Activated naive CD8-positive, alpha-beta T cell treated with anti-CD3 and anti-CD28 coated beads, Interleukin-2, amount 50 U/mL, for 24 hours (primary cell): ENCODE measurements around the gene ZFHX3.

Experiments used
- ATAC-seq: fragments of 150-1000 bp; cut with Tn5 transposase; one replicate; pipeline ENCODE4 v1.10.0; 2021
- DNase-seq: peaks from one replicate; pipeline ENCODE4 v3.0.0; 2021
- H3K27ac Mint-ChIP-seq: one replicate; pipeline ENCODE4 v1.8.0; 2021; ENCODE audit warnings: mild to moderate bottlenecking, mixed read lengths
- H3K27me3 Mint-ChIP-seq: one replicate; pipeline ENCODE4 v1.8.0; 2021; ENCODE audit warnings: mixed read lengths
- H3K36me3 Mint-ChIP-seq: one replicate; pipeline ENCODE4 v1.8.0; 2021; ENCODE audit warnings: low read depth, mixed read lengths
- H3K4me1 Mint-ChIP-seq: one replicate; pipeline ENCODE4 v1.8.0; 2021; ENCODE audit warnings: mixed read lengths
- H3K4me3 Mint-ChIP-seq: one replicate; pipeline ENCODE4 v1.8.0; 2021; ENCODE audit warnings: mild to moderate bottlenecking, moderate library complexity, mixed read lengths
- H3K9me3 Mint-ChIP-seq: one replicate; pipeline ENCODE4 v1.8.0; 2021; ENCODE audit warnings: mixed read lengths

The ZFHX3 gene

GRCh38 chr16:73054498-73054812, 6.5 kb upstream of the ZFHX3 start:
- H3K4me3 Mint-ChIP-seq = no peak overlapping the region
- DNase-seq = no peak
- no peaks in the 10 kb centered on the region for H3K36me3 Mint-ChIP-seq
- no peak overlapping the region for H3K27ac Mint-ChIP-seq
- H3K9me3 Mint-ChIP-seq = no peaks in the 10 kb centered on the region
- no peak for ATAC-seq
- peaks cover 36% of the 10 kb centered on the region for H3K27me3 Mint-ChIP-seq
- H3K4me1 Mint-ChIP-seq = peaks cover 18% of the 10 kb centered on the region

DNA sequence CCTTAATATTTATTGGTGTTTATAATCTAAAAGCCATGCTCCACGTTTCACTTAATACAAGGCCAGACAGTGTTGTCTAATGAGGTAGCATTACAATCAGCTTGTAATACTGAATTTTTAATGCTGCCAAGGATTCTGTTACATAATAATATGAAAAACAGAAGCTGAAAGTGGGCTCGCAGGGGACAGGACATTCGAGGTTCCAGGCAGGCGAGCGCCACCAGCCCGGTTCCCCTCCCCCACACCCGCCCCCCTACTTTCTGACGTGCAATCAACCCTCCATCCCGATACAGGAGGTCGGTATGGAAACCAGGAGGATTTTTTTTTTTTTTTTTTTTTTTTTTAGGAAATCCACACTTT, 6.2 kb upstream of the ZFHX3 start:
- DNase-seq (no peak), ATAC-seq (no peak)
- Mint-ChIP-seq H3K9me3 (no peaks in the 10 kb centered on the region), H3K27me3 (peaks cover 35% of the 10 kb centered on the region), H3K27ac (no peak overlapping the region), H3K4me3 (no peak overlapping the region), H3K4me1 (peaks cover 17% of the 10 kb centered on the region), H3K36me3 (no peaks in the 10 kb centered on the region)

DNA sequence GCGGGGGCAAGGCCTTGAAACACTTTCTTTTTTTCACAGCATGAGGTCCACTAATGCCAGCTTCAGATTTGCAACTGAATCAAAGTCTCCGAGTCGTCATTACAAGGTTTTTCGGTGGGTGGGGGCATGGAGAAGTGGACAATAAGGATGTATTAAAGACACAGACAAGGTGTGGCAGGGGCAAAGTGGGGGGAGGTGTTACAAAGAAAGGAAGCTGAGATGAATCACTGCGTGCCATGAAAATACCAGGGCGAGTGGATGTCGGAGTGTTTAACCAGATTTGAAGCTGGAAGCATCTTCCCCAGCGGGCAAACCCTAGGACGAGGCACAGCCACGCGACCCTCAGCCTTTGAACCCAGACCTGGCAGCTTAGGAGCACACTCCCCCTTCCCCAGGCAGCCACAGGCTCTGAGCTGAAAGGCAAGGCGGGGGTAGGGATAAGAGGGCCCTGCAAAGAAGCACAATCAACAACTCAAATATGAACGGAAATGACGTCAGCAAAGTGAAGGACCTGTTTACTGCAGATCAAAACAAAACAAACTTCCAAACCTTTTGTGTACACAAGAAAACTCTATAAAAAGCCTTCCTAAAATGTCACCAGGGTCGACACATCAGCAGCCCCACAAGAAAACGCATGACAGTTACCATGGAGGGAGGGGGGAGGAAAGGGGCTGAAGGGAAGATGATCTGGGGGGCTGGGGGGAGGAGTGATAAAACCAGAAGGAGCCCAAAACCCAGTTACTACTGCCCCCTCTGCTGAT, 5.6 kb upstream of the ZFHX3 start:
- no peaks in the 10 kb centered on the region for H3K9me3 Mint-ChIP-seq
- H3K36me3 Mint-ChIP-seq = no peaks in the 10 kb centered on the region
- no peak for ATAC-seq
- H3K4me1 Mint-ChIP-seq = peaks cover 16% of the 10 kb centered on the region
- DNase-seq = no peak
- H3K4me3 Mint-ChIP-seq = no peak overlapping the region
- peaks cover 37% of the 10 kb centered on the region for H3K27me3 Mint-ChIP-seq
- H3K27ac Mint-ChIP-seq = no peak overlapping the region

GRCh38 chr16:73053038-73053363, 5.1 kb upstream of the ZFHX3 start:
- Mint-ChIP-seq H3K4me1 (peaks cover 17% of the 10 kb centered on the region), H3K27ac (no peak overlapping the region), H3K9me3 (no peaks in the 10 kb centered on the region), H3K27me3 (peaks cover 37% of the 10 kb centered on the region), H3K36me3 (no peaks in the 10 kb centered on the region), H3K4me3 (no peak overlapping the region)
- DNase-seq (no peak), ATAC-seq (no peak)

DNA sequence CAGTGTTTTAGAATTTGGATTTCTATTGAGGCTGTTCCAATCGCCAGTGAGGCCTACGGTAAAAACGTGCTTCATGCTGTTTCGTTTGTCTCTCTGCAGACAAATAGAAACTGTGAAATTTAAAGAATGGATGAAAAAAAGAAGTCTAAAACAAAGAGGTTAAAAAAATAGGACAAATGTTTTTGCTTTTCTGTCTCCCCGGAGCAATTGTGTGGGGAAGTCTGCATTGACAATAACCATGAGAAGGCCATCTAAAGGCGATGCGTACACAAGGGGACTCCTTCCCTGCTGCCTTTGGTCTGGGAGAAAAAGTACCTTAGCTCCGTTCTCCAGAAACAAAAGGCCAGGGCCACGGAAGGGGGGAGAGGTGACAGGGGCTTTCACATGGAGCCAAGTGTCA, 4.6 kb upstream of the ZFHX3 start:
- Mint-ChIP-seq H3K27me3 (peaks cover 37% of the 10 kb centered on the region), H3K9me3 (no peaks in the 10 kb centered on the region), H3K4me1 (peaks cover 17% of the 10 kb centered on the region), H3K27ac (no peak overlapping the region), H3K4me3 (no peak overlapping the region), H3K36me3 (no peaks in the 10 kb centered on the region)
- ATAC-seq = no peak
- DNase-seq = no peak

GRCh38 chr16:73051961-73052360, 4.0 kb upstream of the ZFHX3 start:
- Mint-ChIP-seq H3K36me3 (no peaks in the 10 kb centered on the region), H3K9me3 (no peaks in the 10 kb centered on the region), H3K4me1 (peaks cover 18% of the 10 kb centered on the region), H3K27me3 (peaks cover 38% of the 10 kb centered on the region), H3K4me3 (no peak overlapping the region), H3K27ac (no peak overlapping the region)
- DNase-seq = no peak
- ATAC-seq = no peak

DNA sequence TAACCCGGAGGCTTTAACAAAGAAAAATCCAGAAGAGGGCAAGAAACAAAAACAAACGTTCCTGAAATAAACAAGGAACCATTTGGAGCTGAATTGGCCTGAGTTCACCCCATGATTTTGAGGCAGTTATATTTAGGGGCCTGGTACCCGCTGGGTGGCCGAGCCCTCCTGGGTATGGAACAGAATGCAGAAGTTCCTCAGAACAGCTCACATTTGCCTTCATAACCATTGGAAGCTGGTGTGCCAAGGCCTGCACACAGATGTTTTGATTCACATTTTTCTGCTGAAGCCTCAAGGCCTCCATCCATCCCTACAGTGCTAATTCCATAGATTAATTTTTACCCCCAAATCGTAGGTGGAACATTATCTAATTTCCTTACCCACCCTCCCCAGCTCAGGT, 3.3 kb upstream of the ZFHX3 start:
- H3K36me3 Mint-ChIP-seq = no peaks in the 10 kb centered on the region
- DNase-seq (no peak), ATAC-seq (no peak)
- peaks cover 17% of the 10 kb centered on the region for H3K4me1 Mint-ChIP-seq
- H3K9me3 Mint-ChIP-seq = no peaks in the 10 kb centered on the region
- H3K27ac Mint-ChIP-seq = no peak overlapping the region
- peaks cover 38% of the 10 kb centered on the region for H3K27me3 Mint-ChIP-seq
- no peak overlapping the region for H3K4me3 Mint-ChIP-seq

GRCh38 chr16:73050201-73051099, 2.5 kb upstream of the ZFHX3 start:
- no peaks in the 10 kb centered on the region for H3K9me3 Mint-ChIP-seq
- no peak overlapping the region for H3K4me3 Mint-ChIP-seq
- DNase-seq (no peak), ATAC-seq (no peak)
- peaks cover 32% of the 10 kb centered on the region for H3K27me3 Mint-ChIP-seq
- H3K27ac Mint-ChIP-seq = no peak overlapping the region
- peaks cover 12% of the 10 kb centered on the region for H3K4me1 Mint-ChIP-seq
- no peaks in the 10 kb centered on the region for H3K36me3 Mint-ChIP-seq

- no peaks in the 10 kb centered on the region for H3K36me3 Mint-ChIP-seq
- peaks cover 8% of the 10 kb centered on the region for H3K4me1 Mint-ChIP-seq
- no peaks in the 10 kb centered on the region for H3K9me3 Mint-ChIP-seq
- ATAC-seq (no peak), DNase-seq (no peak)
- no peak overlapping the region for H3K27ac Mint-ChIP-seq
- H3K4me3 Mint-ChIP-seq = no peak overlapping the region
- H3K27me3 Mint-ChIP-seq = peaks cover 25% of the 10 kb centered on the region
These were observed 1.6 kb upstream of the ZFHX3 start for GRCh38 chr16:73049511-73049910.

DNA sequence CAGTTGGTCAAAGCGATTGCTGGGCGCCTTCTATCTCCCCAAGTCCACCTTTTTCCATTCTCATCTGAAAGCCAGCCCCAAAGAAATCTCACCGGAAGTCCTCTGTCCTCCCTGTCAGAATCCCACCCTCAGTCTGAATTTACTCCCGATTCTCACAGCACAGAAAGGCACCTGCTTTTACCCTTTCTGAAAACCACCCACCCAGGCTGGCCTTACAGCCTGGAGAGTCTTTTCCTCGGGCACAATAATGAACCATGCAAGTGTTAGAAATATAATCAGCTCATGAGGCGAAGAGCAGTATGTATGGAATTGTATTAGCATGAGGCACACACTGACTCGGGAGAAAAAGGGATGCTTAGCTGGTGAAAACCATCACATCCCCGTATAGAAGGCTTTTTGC, 1.2 kb upstream of the ZFHX3 start:
- Mint-ChIP-seq H3K36me3 (no peaks in the 10 kb centered on the region), H3K4me3 (no peak overlapping the region), H3K9me3 (no peaks in the 10 kb centered on the region), H3K27me3 (peaks cover 22% of the 10 kb centered on the region), H3K27ac (no peak overlapping the region), H3K4me1 (peaks cover 8% of the 10 kb centered on the region)
- ATAC-seq (no peak), DNase-seq (no peak)

DNA sequence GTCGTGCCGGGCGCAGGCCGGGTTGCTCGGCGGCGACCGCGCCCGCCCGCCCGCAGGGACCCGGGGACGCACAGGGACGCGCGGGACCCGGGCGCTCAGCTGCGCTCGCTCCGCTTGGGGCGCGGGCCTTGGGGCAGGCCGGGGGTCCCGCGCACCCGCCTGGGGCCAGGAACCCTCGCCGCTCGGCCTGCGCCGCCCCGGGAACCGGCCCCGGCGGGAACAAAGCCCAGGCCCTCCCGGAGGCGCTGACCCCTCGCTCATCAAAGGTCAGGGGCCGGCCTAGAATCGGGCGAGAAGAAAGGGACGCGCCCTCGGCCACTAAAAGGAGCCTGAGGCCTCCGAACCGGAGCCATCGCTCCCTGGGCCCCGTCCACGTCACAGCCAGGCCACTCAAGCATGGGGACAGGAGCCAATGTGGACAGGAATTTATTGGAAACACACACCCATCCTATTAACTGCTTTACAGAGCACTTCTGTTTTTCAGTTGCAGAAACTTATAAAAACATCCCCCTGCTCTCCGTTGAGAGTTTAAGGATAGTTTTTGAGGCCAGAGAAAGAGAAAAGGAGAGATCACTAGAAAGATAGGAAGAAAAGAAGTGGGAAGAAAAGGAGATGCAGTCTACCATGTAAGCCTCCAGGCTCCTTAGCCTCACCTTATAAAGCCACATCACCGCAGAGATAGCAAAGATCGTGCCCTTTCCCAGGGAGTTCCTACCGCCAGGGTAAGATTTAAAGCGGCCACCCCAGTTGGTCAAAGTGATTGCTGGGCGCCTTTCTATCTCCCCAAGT, 558 bp upstream of the ZFHX3 start:
- H3K36me3 Mint-ChIP-seq = no peaks in the 10 kb centered on the region
- DNase-seq = no peak
- no peak for ATAC-seq

DNA sequence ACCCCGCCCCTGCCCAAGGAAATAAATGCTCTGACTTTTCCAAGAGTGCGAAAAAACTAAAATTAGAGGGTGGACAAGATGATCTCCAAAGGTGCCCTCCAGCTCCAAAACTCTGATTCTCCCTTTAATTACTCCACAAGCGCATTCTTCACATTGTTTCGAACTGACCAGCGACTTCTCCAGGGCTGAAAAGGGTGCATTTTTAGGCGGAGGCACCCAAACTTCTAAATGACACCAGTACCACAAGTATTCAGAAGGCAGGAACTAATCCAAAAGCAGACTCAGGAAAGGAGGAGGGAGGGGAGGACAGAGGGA, 750 bp downstream of the ZFHX3 start:
- Mint-ChIP-seq H3K9me3 (no peaks in the 10 kb centered on the region), H3K4me3 (peak overlapping the region; percentile 48), H3K4me1 (peaks cover 8% of the 10 kb centered on the region), H3K36me3 (no peaks in the 10 kb centered on the region), H3K27me3 (peaks cover 22% of the 10 kb centered on the region), H3K27ac (no peak overlapping the region)
- DNase-seq = no peak
- no peak for ATAC-seq

More for the DNA sequence above, 558 bp upstream of the ZFHX3 start:
- no peak overlapping the region for H3K4me3 Mint-ChIP-seq
- no peak overlapping the region for H3K27ac Mint-ChIP-seq
- H3K9me3 Mint-ChIP-seq = no peaks in the 10 kb centered on the region
- peaks cover 22% of the 10 kb centered on the region for H3K27me3 Mint-ChIP-seq
- peaks cover 8% of the 10 kb centered on the region for H3K4me1 Mint-ChIP-seq

DNA sequence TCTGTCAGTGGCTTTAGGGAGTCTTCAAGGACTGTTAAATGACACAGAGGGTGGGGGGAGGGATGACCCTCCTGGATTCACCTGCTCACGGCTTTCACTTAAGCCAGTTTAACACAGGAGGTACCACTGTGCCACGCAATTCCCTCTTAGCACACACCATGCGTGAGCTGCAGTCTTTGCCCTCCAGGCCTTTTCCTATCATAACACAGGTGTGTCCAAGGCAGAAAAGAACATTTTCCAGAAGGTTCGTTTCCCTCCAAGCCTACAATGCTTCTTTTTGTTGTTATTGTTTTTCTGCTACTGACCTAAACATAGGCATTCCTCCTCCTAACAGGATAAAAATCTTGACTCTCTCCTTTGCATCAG, 1.1 kb downstream of the ZFHX3 start:
- Mint-ChIP-seq H3K4me1 (peaks cover 8% of the 10 kb centered on the region), H3K36me3 (no peaks in the 10 kb centered on the region), H3K27ac (peak overlapping the region; percentile 6), H3K27me3 (peaks cover 22% of the 10 kb centered on the region), H3K9me3 (no peaks in the 10 kb centered on the region), H3K4me3 (peak overlapping the region; percentile 48)
- DNase-seq (no peak), ATAC-seq (no peak)

DNA sequence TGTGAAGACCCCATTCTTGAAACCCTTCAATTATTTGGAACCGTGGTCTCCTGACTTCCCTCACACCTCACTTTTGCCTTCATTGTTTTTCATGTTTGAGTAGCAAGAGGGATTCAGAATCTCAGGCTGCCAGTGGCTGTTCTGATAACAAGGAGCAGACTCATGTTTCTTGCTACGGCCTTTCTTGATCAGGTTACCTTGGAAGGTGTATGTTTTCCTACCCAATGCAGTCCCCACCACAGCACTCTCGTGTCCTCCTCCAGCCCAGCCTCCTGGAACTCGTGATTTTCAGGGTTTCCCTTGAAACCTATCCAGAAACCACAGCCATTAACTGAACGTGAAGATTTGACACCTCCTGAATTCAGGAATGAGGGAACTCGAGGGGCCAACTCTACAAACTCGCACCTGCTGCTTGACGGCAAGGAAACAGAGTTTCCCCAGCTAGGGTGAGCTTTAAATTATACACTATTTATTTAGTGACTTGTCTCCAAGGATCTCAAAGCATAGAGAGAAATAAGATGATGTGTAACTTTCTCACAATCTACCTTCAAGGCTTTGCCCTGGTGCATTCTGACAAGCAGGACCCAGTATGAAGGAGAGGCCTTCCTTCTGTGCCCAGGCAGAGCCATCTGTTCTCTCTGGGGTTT, 1.6 kb downstream of the ZFHX3 start:
- H3K36me3 Mint-ChIP-seq = no peaks in the 10 kb centered on the region
- no peak overlapping the region for H3K27ac Mint-ChIP-seq
- H3K27me3 Mint-ChIP-seq = peaks cover 24% of the 10 kb centered on the region
- no peaks in the 10 kb centered on the region for H3K9me3 Mint-ChIP-seq
- DNase-seq = no peak
- H3K4me3 Mint-ChIP-seq = no peak overlapping the region
- H3K4me1 Mint-ChIP-seq = peaks cover 8% of the 10 kb centered on the region
- ATAC-seq = no peak
